H1 (cell line): Measurements from ENCODE around the gene MBNL1. TPM values are rescaled to one million over a fixed set of nuclear protein-coding genes. Genes with fewer than 3 reads are reported as not detected.

ENCODE experiments used
- CEBPB ChIP-seq: IDR thresholded peaks from 2 replicates; pipeline ENCODE4 v1.6.1; 2012; ENCODE audit warnings: low read depth, low read length
- CREB1 ChIP-seq: IDR thresholded peaks from 2 replicates; pipeline ENCODE4 v1.6.1; 2012; ENCODE audit warnings: inconsistent platforms
- MAFK ChIP-seq: IDR thresholded peaks from 2 replicates; pipeline ENCODE4 v1.6.1; 2012; ENCODE audit warnings: low read depth, mild to moderate bottlenecking, improper control_type of control experiment, low read length
- POLR2AphosphoS5 ChIP-seq: IDR thresholded peaks from 2 replicates; pipeline ENCODE4 v1.6.1; 2011; ENCODE audit warnings: low read depth, low read length
- RAD21 ChIP-seq, 2 experiments: IDR thresholded peaks in 1 of 2; conservative IDR thresholded peaks in 1 of 2; 2 replicates each; pipeline ENCODE4 v1.6.1; 2011; ENCODE audit warnings: low read depth in 2 of 2, low read length in 2 of 2, improper control_type of control experiment in 1 of 2, inconsistent platforms in 1 of 2, mild to moderate bottlenecking in 1 of 2, moderate library complexity in 1 of 2
- RXRA ChIP-seq: IDR thresholded peaks from 2 replicates; pipeline ENCODE4 v1.6.1; 2011; ENCODE audit warnings: low read depth, mild to moderate bottlenecking, low read length, moderate library complexity; ENCODE audit not compliant: insufficient read depth
- SRF ChIP-seq: IDR thresholded peaks from 2 replicates; pipeline ENCODE4 v1.6.1; 2011; ENCODE audit warnings: mild to moderate bottlenecking, low read depth, low read length, moderate library complexity
- SUZ12 ChIP-seq: fragments of 200-600 bp; sonication (generic); IDR thresholded peaks from 2 replicates; pipeline ENCODE4 v1.6.1; 2012; ENCODE audit warnings: mild to moderate bottlenecking, inconsistent platforms, low read length, moderate library complexity, mixed read lengths
- polyA plus RNA-seq, 7 experiments: library from polyadenylated mRNA; depleted of rRNA in 3 of 7; stranded (reverse) in 5 of 7; unstranded in 2 of 7; fragments of >200 nt in 5 of 7; fragments of 200-250 nt in 2 of 7; gene quantifications; 1 replicate in 5 of 7; 2 replicates in 1 of 7; 4 replicates in 1 of 7; pipeline versions ENCODE4 v1.2.1 to v1.2.3, GENCODE V29; 2011 to 2013; ENCODE audit warnings: missing spikeins in 2 of 7, mixed read lengths in 2 of 7
- total RNA-seq: library from RNA; stranded (reverse); fragmentation: NEBNext Ultra II Directional; extraction: Animal tissue kit (Norgen Biotek cat#: 25700); gene quantifications from 2 replicates; pipeline ENCODE4 v1.2.1, GENCODE V29; 2021
- TF ChIP-seq, protein P1 (sequence below): fragments of 300-600 bp; sonication (generic); IDR thresholded peaks from 2 replicates; pipeline ENCODE4 v1.7.1; 2012; ENCODE audit warnings: low read length, moderate library complexity, mild to moderate bottlenecking, inconsistent platforms; ENCODE audit not compliant: insufficient replicate concordance
- TF ChIP-seq, protein P2 (sequence below), 3 experiments: IDR thresholded peaks; 1 replicate in 2 of 3; 2 replicates in 1 of 3; pipeline versions ENCODE4 v1.5.1 to v1.6.1; 2011; ENCODE audit warnings: low read length in 3 of 3, mild to moderate bottlenecking in 3 of 3, inconsistent platforms in 2 of 3, low read depth in 1 of 3, moderate library complexity in 1 of 3; ENCODE audit not compliant: insufficient read depth in 1 of 3; ENCODE audit errors: control extremely low read depth in 1 of 3

Gene MBNL1
- total and polyA plus RNA-seq, 2 of the 8 experiments (the other 6 are each of a cell fraction or from before 2014, with no cell fraction given) = 5.0 to 16.4 TPM

DNA sequence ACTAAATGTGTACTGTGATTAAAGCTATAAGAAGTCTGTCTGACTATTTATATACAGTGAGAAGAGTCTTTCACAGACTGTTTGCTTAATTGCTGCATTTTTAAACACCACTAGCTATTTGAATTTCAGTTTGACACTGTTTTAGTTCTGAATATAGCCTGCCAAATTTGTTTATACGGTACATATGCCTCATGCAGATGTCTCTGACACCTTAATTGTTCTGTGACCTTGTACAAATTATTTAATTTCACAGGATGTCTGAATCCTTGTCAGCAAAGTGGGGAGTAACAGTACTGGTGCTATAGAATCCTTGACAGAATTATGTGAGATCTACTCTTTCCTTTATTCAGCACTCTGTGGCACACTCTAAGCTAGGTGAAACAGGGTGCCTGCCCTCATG is 125.5 kb downstream of the MBNL1 start (continued):
- TF ChIP-seq, protein P1, sequence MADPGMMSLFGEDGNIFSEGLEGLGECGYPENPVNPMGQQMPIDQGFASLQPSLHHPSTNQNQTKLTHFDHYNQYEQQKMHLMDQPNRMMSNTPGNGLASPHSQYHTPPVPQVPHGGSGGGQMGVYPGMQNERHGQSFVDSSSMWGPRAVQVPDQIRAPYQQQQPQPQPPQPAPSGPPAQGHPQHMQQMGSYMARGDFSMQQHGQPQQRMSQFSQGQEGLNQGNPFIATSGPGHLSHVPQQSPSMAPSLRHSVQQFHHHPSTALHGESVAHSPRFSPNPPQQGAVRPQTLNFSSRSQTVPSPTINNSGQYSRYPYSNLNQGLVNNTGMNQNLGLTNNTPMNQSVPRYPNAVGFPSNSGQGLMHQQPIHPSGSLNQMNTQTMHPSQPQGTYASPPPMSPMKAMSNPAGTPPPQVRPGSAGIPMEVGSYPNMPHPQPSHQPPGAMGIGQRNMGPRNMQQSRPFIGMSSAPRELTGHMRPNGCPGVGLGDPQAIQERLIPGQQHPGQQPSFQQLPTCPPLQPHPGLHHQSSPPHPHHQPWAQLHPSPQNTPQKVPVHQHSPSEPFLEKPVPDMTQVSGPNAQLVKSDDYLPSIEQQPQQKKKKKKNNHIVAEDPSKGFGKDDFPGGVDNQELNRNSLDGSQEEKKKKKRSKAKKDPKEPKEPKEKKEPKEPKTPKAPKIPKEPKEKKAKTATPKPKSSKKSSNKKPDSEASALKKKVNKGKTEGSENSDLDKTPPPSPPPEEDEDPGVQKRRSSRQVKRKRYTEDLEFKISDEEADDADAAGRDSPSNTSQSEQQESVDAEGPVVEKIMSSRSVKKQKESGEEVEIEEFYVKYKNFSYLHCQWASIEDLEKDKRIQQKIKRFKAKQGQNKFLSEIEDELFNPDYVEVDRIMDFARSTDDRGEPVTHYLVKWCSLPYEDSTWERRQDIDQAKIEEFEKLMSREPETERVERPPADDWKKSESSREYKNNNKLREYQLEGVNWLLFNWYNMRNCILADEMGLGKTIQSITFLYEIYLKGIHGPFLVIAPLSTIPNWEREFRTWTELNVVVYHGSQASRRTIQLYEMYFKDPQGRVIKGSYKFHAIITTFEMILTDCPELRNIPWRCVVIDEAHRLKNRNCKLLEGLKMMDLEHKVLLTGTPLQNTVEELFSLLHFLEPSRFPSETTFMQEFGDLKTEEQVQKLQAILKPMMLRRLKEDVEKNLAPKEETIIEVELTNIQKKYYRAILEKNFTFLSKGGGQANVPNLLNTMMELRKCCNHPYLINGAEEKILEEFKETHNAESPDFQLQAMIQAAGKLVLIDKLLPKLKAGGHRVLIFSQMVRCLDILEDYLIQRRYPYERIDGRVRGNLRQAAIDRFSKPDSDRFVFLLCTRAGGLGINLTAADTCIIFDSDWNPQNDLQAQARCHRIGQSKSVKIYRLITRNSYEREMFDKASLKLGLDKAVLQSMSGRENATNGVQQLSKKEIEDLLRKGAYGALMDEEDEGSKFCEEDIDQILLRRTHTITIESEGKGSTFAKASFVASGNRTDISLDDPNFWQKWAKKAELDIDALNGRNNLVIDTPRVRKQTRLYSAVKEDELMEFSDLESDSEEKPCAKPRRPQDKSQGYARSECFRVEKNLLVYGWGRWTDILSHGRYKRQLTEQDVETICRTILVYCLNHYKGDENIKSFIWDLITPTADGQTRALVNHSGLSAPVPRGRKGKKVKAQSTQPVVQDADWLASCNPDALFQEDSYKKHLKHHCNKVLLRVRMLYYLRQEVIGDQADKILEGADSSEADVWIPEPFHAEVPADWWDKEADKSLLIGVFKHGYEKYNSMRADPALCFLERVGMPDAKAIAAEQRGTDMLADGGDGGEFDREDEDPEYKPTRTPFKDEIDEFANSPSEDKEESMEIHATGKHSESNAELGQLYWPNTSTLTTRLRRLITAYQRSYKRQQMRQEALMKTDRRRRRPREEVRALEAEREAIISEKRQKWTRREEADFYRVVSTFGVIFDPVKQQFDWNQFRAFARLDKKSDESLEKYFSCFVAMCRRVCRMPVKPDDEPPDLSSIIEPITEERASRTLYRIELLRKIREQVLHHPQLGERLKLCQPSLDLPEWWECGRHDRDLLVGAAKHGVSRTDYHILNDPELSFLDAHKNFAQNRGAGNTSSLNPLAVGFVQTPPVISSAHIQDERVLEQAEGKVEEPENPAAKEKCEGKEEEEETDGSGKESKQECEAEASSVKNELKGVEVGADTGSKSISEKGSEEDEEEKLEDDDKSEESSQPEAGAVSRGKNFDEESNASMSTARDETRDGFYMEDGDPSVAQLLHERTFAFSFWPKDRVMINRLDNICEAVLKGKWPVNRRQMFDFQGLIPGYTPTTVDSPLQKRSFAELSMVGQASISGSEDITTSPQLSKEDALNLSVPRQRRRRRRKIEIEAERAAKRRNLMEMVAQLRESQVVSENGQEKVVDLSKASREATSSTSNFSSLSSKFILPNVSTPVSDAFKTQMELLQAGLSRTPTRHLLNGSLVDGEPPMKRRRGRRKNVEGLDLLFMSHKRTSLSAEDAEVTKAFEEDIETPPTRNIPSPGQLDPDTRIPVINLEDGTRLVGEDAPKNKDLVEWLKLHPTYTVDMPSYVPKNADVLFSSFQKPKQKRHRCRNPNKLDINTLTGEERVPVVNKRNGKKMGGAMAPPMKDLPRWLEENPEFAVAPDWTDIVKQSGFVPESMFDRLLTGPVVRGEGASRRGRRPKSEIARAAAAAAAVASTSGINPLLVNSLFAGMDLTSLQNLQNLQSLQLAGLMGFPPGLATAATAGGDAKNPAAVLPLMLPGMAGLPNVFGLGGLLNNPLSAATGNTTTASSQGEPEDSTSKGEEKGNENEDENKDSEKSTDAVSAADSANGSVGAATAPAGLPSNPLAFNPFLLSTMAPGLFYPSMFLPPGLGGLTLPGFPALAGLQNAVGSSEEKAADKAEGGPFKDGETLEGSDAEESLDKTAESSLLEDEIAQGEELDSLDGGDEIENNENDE = no peak
- TF ChIP-seq MAFK (no peak), CREB1 (no peak), SRF (no peak), RAD21 (IDR thresholded peaks at IDR 0.05 in 1 of 2, conservative IDR thresholded peaks at IDR 0.05 in 1 of 2; ENCODE audit: low read depth in 2 of 2, low read length in 2 of 2) (no peak), POLR2AphosphoS5 (no peak), CEBPB (no peak), RXRA (no peak), SUZ12 (no peak)
- TF ChIP-seq, protein P2, sequence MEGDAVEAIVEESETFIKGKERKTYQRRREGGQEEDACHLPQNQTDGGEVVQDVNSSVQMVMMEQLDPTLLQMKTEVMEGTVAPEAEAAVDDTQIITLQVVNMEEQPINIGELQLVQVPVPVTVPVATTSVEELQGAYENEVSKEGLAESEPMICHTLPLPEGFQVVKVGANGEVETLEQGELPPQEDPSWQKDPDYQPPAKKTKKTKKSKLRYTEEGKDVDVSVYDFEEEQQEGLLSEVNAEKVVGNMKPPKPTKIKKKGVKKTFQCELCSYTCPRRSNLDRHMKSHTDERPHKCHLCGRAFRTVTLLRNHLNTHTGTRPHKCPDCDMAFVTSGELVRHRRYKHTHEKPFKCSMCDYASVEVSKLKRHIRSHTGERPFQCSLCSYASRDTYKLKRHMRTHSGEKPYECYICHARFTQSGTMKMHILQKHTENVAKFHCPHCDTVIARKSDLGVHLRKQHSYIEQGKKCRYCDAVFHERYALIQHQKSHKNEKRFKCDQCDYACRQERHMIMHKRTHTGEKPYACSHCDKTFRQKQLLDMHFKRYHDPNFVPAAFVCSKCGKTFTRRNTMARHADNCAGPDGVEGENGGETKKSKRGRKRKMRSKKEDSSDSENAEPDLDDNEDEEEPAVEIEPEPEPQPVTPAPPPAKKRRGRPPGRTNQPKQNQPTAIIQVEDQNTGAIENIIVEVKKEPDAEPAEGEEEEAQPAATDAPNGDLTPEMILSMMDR (IDR thresholded peaks at IDR 0.05; ENCODE audit: control extremely low read depth in 1 of 3, insufficient read depth in 1 of 3, low read depth in 1 of 3, low read length in 3 of 3) = no peak
